ENCODE measurements around the gene ASTN2. TPM values are rescaled to one million over a fixed set of nuclear protein-coding genes. Genes with fewer than 3 reads are reported as not detected.

The ASTN2 gene
- total RNA-seq, 4 donors from 2014 or later = 3.0 to 7.0 (median 5.2) TPM

GRCh38 chr9:116468369-116468768, 946.5 kb downstream of the ASTN2 start:
- intact Hi-C loops (cut with DNase I; ENCODE audit: low total_unique reads) (no loop called here), in situ Hi-C loops (cut with MboI; ENCODE audit: low pct_ligation_motif_present in 1 of 4, low pct_unique_long_range_greater_than_20kb in 1 of 4, low sequenced_read_pairs in 3 of 4) (no loop called here)
- Histone ChIP-seq H3K27me3 (no peaks in the 10 kb centered on the region), H3K4me1 (peaks cover 0 to 5% (median 4%) of the 10 kb centered on the region in 4 donors), H3K36me3 (no peaks in the 10 kb centered on the region), H3K9me3 (no peaks in the 10 kb centered on the region), H3K27ac (no peak overlapping the region), H3K4me3 (no peak overlapping the region)
- no peak for DNase-seq
- 81% methylated on average over 1 of the region's 1 CpG; no CpG with 5 or more reads in 1 of the 2 donors for WGBS, 2 donors (ENCODE audit: low coverage in 1 of 2)
- no peak for TF ChIP-seq POLR2A (IDR thresholded peaks at IDR 0.05)
- TF ChIP-seq POLR2AphosphoS5 (IDR thresholded peaks at IDR 0.05) = no peak
- TF ChIP-seq EP300 (IDR thresholded peaks at IDR 0.05; ENCODE audit: low read depth) = no peak
- no peak for TF ChIP-seq CTCF (IDR thresholded peaks at IDR 0.05)

GRCh38 chr9:116467740-116468351, 947.0 kb downstream of the ASTN2 start:
- no peak overlapping the region for H3K4me3 ChIP-seq
- no peaks in the 10 kb centered on the region for H3K36me3 ChIP-seq
- WGBS, 2 donors (ENCODE audit: low coverage in 1 of 2) = 76 to 100% methylated on average over 2 to 3 of the region's 3 CpGs
- peaks cover 0 to 5% (median 4%) of the 10 kb centered on the region in 4 donors for H3K4me1 ChIP-seq
- intact Hi-C loops (cut with DNase I; ENCODE audit: low total_unique reads) = no loop called here
- H3K27ac ChIP-seq = no peak overlapping the region
- TF ChIP-seq EP300 (IDR thresholded peaks at IDR 0.05; ENCODE audit: low read depth) (no peak), POLR2A (IDR thresholded peaks at IDR 0.05) (no peak), CTCF (IDR thresholded peaks at IDR 0.05) (no peak)
- no peaks in the 10 kb centered on the region for H3K27me3 ChIP-seq
- no peaks in the 10 kb centered on the region for H3K9me3 ChIP-seq
- DNase-seq = no peak
- in situ Hi-C loops (cut with MboI; ENCODE audit: low pct_ligation_motif_present in 1 of 4, low pct_unique_long_range_greater_than_20kb in 1 of 4, low sequenced_read_pairs in 3 of 4) = no loop called here

GRCh38 chr9:116466271-116467235, 948.3 kb downstream of the ASTN2 start:
- TF ChIP-seq EP300 (IDR thresholded peaks at IDR 0.05; ENCODE audit: low read depth) (no peak), CTCF (IDR thresholded peaks at IDR 0.05) (no peak), POLR2AphosphoS5 (IDR thresholded peaks at IDR 0.05) (no peak)
- Histone ChIP-seq H3K36me3 (no peaks in the 10 kb centered on the region), H3K4me3 (no peak overlapping the region), H3K4me1 (peaks cover 0 to 3% (median 3%) of the 10 kb centered on the region in 4 donors), H3K27me3 (no peaks in the 10 kb centered on the region), H3K27ac (no peak overlapping the region), H3K9me3 (no peaks in the 10 kb centered on the region)
- intact Hi-C loops (cut with DNase I; ENCODE audit: low total_unique reads) = no loop called here
- WGBS, 2 donors (ENCODE audit: low coverage in 1 of 2) = 53 to 64% methylated on average over 2 to 5 of the region's 5 CpGs
- DNase-seq = no peak
- in situ Hi-C loops (cut with MboI; ENCODE audit: low pct_ligation_motif_present in 1 of 4, low pct_unique_long_range_greater_than_20kb in 1 of 4, low sequenced_read_pairs in 3 of 4) = no loop called here

- no peaks in the 10 kb centered on the region for H3K36me3 ChIP-seq
- in situ Hi-C loops (cut with MboI; ENCODE audit: low pct_ligation_motif_present in 1 of 4, low pct_unique_long_range_greater_than_20kb in 1 of 4, low sequenced_read_pairs in 3 of 4) (no loop called here), intact Hi-C loops (cut with DNase I; ENCODE audit: low total_unique reads) (no loop called here)
- TF ChIP-seq CTCF (IDR thresholded peaks at IDR 0.05) = no peak
- no peak for TF ChIP-seq POLR2AphosphoS5 (IDR thresholded peaks at IDR 0.05)
- TF ChIP-seq POLR2A (IDR thresholded peaks at IDR 0.05) = no peak
- TF ChIP-seq EP300 (IDR thresholded peaks at IDR 0.05; ENCODE audit: low read depth) = no peak
- WGBS, 2 donors (ENCODE audit: low coverage in 1 of 2) = 84 to 87% methylated on average over 6 to 9 of the region's 9 CpGs
- no peaks in the 10 kb centered on the region for H3K9me3 ChIP-seq
- H3K27me3 ChIP-seq = no peaks in the 10 kb centered on the region
- no peak overlapping the region for H3K4me3 ChIP-seq
- DNase-seq = no peak
- H3K27ac ChIP-seq = no peak overlapping the region
- no peaks in the 10 kb centered on the region for H3K4me1 ChIP-seq
These were observed 949.1 kb downstream of the ASTN2 start for GRCh38 chr9:116465576-116466270.

All from transverse colon (tissue), 4 donors.